Adipose tissue (tissue), 3 donors: ENCODE results near the gene PDE4B. TPM values are rescaled to one million over a fixed set of nuclear protein-coding genes. Genes with fewer than 3 reads are reported as not detected.
"Not testable (repeated sequence)": the region's sequence is repeated elsewhere in the genome, so short reads cannot be mapped to it uniquely, and the experiment has no call there.

Source experiments
- H3K27ac ChIP-seq: one replicate; pipeline ENCODE4 v1.5.1; 2013; ENCODE audit warnings: low read depth, low read length
- WGBS, 3 donors: extraction: QIAGEN DNeasy Blood & Tissue Kit; methylation state at CpG; one replicate each; pipeline ENCODE4 v1.1.7; 2013; 5-methylcytosine and 5-hydroxymethylcytosine counted together
- polyA plus RNA-seq, 3 donors: library from polyadenylated mRNA; stranded (reverse); fragments of 200-250 nt; gene quantifications; one replicate each; pipeline ENCODE4 v1.2.3, GENCODE V29; 2013
- donor health status: healthy with polysubstance abuse.
- donor health status: Bipolar disorder and iron deficiency.
- donor health status: healthy.

The PDE4B gene
- polyA plus RNA-seq, 3 donors, result 1.3 to 10.0 (median 9.4) TPM

DNA sequence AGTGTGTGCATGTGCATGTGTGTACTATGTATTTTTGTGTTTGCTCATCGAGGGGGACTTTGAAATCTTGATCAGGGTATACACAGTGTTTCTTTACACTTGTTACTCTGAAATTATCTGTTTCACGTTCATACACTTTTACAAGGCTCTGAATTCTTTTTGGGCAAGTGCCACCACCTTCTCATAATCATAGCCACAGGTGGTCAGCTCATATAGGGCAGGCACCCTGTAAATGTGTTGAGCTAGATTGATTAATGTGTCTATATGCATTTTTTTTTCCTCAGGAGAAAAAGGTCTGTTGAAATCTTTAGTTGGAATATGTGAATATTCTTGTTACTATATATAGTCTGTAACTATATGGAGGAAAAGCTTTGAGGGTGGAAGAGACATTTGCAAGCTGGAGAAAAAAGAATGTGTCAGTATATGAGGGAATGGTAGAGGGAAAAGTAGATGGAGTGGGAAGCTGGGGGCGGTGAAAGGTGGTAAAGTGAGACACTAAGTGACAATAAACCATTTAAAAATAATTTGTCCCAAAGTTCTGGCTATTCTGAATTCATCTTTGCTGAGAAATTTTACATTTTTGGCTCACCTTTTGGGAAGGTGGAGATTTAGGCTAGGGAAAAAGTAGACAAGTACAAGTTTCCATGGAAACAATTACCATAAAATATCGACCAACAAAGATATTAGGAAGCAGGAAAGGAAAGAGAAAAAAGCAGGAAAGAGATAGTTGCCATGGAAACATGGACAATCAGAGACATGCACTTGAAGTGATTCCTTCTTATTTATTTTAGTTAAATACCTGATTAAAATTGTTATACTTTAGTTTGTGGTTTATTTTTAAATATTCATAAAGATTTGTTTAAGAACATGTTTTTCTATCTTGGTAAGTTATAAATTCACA, 277.5 kb downstream of the PDE4B start:
- no peak overlapping the region for H3K27ac ChIP-seq
- 46 to 64% (median 63%) methylated on average over 4 of the region's 4 CpGs for WGBS, 3 donors

DNA sequence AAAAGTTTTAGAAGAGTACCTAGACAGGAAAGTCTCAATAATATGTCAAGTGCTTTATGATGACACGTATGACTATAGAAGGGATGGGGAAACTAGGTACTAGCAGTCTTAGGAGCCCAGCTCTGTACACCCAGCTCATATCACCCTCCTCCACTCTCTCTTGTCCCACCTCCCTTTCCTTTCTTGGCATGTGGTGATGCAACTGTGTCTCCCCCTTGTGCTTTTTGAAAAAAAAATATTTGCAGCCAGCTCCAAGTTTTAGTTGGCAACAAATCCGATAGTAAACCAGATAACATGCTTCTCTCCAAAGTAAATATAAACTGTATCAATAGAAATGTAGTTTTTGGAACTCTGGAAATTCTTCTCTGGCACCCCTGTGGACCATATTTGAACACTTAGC, 280.7 kb downstream of the PDE4B start:
- H3K27ac ChIP-seq, result no peak overlapping the region
- WGBS, 3 donors, result 49 to 71% (median 60%) methylated on average over 2 of the region's 2 CpGs

DNA sequence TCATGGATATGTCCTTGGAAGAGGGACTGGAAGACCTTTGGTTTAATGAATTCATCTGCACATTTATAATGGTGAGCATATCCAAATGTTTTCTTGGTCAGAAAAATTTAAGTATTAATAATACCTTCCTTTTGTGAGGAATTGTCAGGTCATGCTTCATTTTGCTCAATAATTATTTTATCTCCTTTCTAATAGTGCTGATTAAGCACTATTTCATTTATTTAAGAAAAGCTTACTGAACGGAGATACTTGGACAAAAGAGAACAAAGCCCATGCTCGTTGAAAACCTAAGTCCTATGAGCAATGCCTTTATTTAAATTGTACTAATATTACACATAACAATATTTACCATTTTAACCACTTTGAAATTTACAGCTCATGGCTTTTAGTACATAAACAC, 281.5 kb downstream of the PDE4B start:
- WGBS, 3 donors, result 84 to 92% (median 84%) methylated on average over 2 of the region's 2 CpGs
- no peak overlapping the region for H3K27ac ChIP-seq

- WGBS, 3 donors, result 74 to 87% (median 84%) methylated on average over 6 of the region's 6 CpGs
- H3K27ac ChIP-seq, result no peak overlapping the region
Measured at GRCh38 chr1:66078412-66078811, 285.7 kb downstream of the PDE4B start.

DNA sequence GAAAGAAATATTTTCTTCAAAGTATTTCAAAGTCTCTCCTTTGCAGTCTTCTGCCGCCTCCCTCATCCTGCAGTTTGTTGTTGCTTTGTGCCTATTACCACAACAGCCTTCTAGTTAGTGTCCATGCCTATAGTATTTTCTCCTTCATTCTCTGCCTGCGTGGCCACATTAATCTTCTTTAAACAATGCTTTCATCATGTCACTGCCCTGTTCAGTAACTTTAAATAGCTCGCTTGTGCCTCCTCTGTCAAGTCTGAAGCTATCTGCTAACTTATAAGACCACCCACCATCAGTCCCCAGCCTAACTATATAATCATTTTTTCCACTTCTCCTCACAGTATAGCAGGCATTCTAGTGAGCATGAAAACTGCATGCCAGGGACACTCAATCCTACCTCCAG, 290.3 kb downstream of the PDE4B start:
- H3K27ac ChIP-seq, result no peak overlapping the region
- 63 to 78% (median 76%) methylated on average over 3 of the region's 3 CpGs for WGBS, 3 donors

- no peak overlapping the region for H3K27ac ChIP-seq
Measured at GRCh38 chr1:66084442-66084841, 291.7 kb downstream of the PDE4B start.

GRCh38 chr1:66085600-66085999, 292.9 kb downstream of the PDE4B start:
- 64 to 76% (median 76%) methylated on average over 4 of the region's 4 CpGs for WGBS, 3 donors
- H3K27ac ChIP-seq, result no peak overlapping the region

DNA sequence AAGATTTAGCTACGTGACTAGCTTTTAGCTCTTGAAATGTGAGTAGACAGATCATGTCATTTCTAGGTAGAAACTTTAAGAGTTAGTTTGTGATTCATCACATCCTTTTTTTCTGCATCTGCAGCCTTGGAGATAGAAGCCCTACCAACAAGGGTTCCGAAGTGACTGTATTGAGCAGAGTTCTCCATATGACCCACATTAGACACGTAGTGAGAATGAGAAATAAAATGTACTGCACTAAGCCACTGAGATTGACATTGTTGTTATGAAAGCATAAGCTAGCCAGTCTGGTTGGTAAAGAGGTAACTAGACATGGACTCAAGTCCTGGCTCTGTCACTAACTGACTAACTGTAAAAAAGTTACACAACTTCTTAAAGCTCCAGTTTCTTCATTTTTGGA, 296.1 kb downstream of the PDE4B start:
- WGBS, 3 donors, result 70 to 86% (median 83%) methylated on average over 3 of the region's 3 CpGs
- no peak overlapping the region for H3K27ac ChIP-seq

DNA sequence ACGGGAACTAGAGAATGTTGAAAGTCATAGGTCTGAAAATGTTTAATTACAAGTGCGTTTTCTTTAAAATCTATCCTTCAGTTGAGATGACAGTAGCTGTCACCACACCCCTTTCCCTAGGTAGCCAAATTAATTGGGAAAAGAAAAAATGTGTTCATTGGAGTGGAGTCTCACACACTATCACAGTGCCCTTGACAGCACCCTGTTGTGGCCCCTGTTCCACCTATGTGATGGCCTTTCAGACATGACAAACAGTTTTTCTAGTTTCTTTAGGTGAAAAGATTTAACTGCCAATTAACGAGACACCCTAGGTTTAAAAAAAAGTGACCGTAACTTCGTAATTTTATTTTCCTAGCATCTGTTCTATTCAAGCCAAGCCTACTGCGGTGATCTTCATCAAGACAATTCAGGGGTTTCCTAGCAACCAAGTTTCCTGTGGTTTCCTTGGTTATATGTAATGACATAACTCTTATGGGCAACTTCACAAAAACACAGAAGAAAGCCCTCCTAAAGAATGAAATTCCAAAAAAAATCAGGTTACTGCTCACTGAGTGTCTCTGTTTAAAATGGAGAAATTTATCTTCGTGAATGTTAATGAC, 298.3 kb downstream of the PDE4B start:
- WGBS, 3 donors, result 55 to 69% (median 64%) methylated on average over 7 of the region's 7 CpGs
- no peak overlapping the region for H3K27ac ChIP-seq

GRCh38 chr1:66095190-66095589, 302.5 kb downstream of the PDE4B start:
- no peak overlapping the region for H3K27ac ChIP-seq
- 89 to 91% (median 89%) methylated on average over 1 of the region's 1 CpG for WGBS, 3 donors

GRCh38 chr1:66100959-66101358, 308.3 kb downstream of the PDE4B start:
- H3K27ac ChIP-seq, result not testable (repeated sequence)
- 86 to 94% (median 94%) methylated on average over 3 of the region's 4 CpGs for WGBS, 3 donors

DNA sequence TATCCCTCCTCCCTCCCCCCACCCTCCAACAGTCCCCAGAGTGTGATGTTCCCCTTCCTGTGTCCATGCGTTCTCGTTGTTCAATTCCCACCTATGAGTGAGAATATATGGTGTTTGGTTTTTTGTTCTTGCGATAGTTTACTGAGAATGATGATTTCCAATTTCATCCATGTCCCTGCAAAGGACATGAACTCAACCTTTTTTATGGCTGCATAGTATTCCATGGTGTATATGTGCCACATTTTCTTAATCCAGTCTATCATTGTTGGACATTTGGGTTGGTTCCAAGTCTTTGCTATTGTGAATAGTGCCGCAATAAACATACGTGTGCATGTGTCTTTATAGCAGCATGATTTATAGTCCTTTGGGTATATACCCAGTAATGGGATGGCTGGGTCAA, 311.4 kb downstream of the PDE4B start:
- WGBS, 3 donors, result 84 to 94% (median 90%) methylated on average over 3 of the region's 5 CpGs
- H3K27ac ChIP-seq, result not testable (repeated sequence)

GRCh38 chr1:66108624-66109023, 315.9 kb downstream of the PDE4B start:
- H3K27ac ChIP-seq, result no peak overlapping the region
- 64 to 85% (median 84%) methylated on average over 2 of the region's 2 CpGs for WGBS, 3 donors

- H3K27ac ChIP-seq, result no peak overlapping the region
- WGBS, 3 donors, result 70 to 89% (median 81%) methylated on average over 2 of the region's 2 CpGs
Measured at GRCh38 chr1:66112744-66113400, 320.2 kb downstream of the PDE4B start.

- WGBS, 3 donors, result 79 to 90% (median 89%) methylated on average over 7 of the region's 7 CpGs
- no peak overlapping the region for H3K27ac ChIP-seq
Measured at GRCh38 chr1:66119148-66119547, 326.5 kb downstream of the PDE4B start.

DNA sequence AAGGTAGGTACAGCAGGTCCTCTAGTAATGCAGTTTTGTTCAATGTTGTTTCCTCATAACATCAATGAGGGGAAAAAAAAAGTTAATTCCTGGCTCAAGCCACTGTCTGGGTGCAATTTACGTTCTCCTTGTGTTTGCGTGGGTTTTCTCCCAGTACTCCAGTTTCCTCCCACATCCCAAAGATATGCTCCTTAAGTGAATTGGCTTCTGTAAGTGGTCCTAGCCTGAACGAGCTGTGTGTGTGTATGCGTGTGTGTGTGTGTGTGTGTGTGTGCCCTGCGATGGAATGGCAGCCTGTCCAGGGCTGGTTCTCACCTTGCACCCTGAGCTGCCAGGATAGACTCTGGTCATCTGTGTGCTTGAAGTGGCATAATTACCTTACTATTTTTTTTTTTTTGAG, 332.0 kb downstream of the PDE4B start:
- no peak overlapping the region for H3K27ac ChIP-seq
- WGBS, 3 donors, result 71 to 76% (median 72%) methylated on average over 5 of the region's 5 CpGs

DNA sequence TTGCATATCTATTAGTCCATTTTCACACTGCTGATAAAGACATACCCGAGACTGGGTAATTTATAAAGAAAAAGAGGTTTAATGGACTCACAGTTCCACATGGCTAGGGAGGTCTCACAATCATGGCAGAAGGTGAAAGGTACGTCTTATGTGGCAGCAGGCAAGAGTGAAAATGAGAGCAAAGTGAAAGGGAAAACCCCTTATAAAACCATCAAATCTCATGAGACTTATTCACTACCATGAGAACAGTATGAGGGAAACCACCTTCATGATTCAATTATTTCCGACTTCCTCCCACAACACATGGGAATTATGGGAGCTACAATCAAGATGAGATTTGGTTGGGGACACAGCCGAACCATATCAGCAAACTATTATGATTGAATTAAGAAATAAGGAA, 335.9 kb downstream of the PDE4B start:
- not testable (repeated sequence) for H3K27ac ChIP-seq
- 68 to 79% (median 78%) methylated on average over 4 of the region's 4 CpGs for WGBS, 3 donors

DNA sequence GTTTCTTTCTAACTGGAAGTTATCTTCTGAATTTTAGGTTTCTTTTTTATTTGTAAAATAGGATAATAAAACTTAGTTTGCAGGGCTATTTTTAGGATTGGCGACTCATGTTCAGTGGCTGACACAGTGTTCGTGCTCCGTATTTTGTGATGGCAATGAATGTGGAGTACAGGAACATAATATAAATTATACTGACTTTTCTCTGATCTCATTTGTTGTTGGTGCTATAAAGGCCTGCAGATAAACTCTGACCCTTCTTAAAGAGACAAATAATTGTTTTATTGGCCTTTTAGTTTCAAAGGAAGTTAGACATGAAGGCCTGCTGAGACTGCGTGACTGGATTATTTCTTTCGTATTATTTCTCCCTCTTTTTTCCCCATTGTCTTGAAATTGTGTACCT, 339.6 kb downstream of the PDE4B start:
- 80 to 91% (median 84%) methylated on average over 5 of the region's 5 CpGs for WGBS, 3 donors
- H3K27ac ChIP-seq, result no peak overlapping the region

GRCh38 chr1:66134004-66134403, 341.3 kb downstream of the PDE4B start:
- 87 to 93% (median 90%) methylated on average over 1 of the region's 1 CpG for WGBS, 3 donors
- no peak overlapping the region for H3K27ac ChIP-seq
